SU-DHL-6 (cell line): Measurements from ENCODE around the gene LIMS4.
"Not testable (repeated sequence)": the region's sequence is repeated elsewhere in the genome, so short reads cannot be mapped to it uniquely, and the experiment has no call there.

Experiments
- H2AFZ ChIP-seq: fragments of 200-600 bp; sonication (generic); 2 replicates; pipeline ENCODE4 v1.6.1; 2014; ENCODE audit warnings: low read depth, mild to moderate bottlenecking, moderate library complexity, mixed read lengths, antibody characterized with exemption, low read length; ENCODE audit not compliant: severe bottlenecking
- H3F3A ChIP-seq: fragments of 200-600 bp; shearing (Covaris generic); 2 replicates; pipeline ENCODE4 v1.6.0; 2016; ENCODE audit warnings: antibody characterized with exemption, mild to moderate bottlenecking; ENCODE audit not compliant: insufficient read depth
- H3K27ac ChIP-seq: fragments of 200-600 bp; sonication (generic); 2 replicates; pipeline ENCODE4 v1.5.1; 2016; ENCODE audit warnings: low read depth, mild to moderate bottlenecking, low read length, moderate library complexity, mixed read lengths
- H3K27me3 ChIP-seq: fragments of 200-600 bp; sonication (generic), shearing (Covaris generic); 2 replicates; pipeline ENCODE4 v1.6.0; 2014; ENCODE audit warnings: mild to moderate bottlenecking, low read length
- H3K36me3 ChIP-seq: fragments of 200-600 bp; sonication (generic); 2 replicates; pipeline ENCODE4 v1.6.1; 2014; ENCODE audit warnings: mild to moderate bottlenecking, low read length, mixed read lengths
- H3K4me2 ChIP-seq: fragments of 300-600, 200-600 bp; shearing (Covaris generic), sonication (generic); 2 replicates; pipeline ENCODE4 v1.6.0; 2014; ENCODE audit warnings: low read length, low read depth, mild to moderate bottlenecking; ENCODE audit not compliant: poor library complexity, severe bottlenecking
- H3K4me3 ChIP-seq: fragments of 200-600 bp; sonication (generic); 2 replicates; pipeline ENCODE4 v1.5.1; 2014; ENCODE audit warnings: antibody characterized with exemption, low read length, mild to moderate bottlenecking, mixed read lengths; ENCODE audit not compliant: insufficient read depth, poor library complexity, severe bottlenecking
- H3K79me2 ChIP-seq: fragments of 200-600 bp; sonication (generic); 2 replicates; pipeline ENCODE4 v1.6.1; 2014; ENCODE audit warnings: mild to moderate bottlenecking, low read length, moderate library complexity; ENCODE audit not compliant: insufficient read depth
- H3K9ac ChIP-seq: fragments of 200-600 bp; sonication (generic); 2 replicates; pipeline ENCODE4 v1.7.0; 2014; ENCODE audit warnings: mild to moderate bottlenecking, low read length
- H3K9me2 ChIP-seq: fragments of 200-600 bp; sonication (generic); replicated peaks from 2 replicates; pipeline ENCODE4 v1.6.1; 2014; ENCODE audit warnings: low read length; ENCODE audit not compliant: insufficient read depth
- H3K9me3 ChIP-seq: fragments of 200-600 bp; sonication (generic); 2 replicates; pipeline ENCODE4 v1.6.1; 2014; ENCODE audit warnings: low read length, mixed read lengths; ENCODE audit not compliant: insufficient read depth
- H4K20me1 ChIP-seq: fragments of 200-600 bp; sonication (generic); 2 replicates; pipeline ENCODE4 v1.6.1; 2014; ENCODE audit warnings: low read depth, mild to moderate bottlenecking, antibody characterized with exemption, low read length, moderate library complexity, mixed read lengths

LIMS4 gene

DNA sequence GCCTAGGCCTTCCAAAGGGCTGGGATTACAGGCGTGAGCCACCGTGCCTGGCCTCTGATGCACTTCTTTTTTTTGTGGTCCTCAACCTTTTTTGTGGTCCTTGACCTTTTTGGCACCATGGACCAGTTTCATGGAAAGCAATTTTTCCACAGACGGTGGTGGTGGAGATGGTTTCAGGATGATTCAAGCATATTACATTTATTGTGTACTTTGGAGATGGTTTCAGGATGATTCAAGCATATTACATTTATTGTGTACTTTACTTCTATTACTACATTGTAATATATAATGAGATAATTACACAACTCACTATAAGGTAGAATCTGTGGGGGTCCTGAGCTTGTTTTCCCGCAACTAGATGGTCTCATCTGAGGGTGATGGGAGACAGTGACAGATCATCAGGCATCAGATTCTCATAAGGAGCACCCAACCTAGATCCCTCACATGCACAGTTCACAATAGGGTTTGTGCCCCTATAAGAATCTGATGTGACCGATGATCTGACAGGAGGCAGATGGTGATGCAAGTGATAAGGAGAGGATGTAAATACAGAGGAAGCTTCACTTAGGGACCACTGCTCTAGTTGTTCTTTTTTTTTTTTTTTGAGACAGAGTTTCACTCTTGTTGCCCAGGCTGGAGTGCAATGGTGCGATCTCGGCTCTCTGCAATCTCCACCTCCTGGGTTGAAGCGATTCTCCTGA is 29.2 kb downstream of the LIMS4 start:
- not testable (repeated sequence) for H3K36me3 ChIP-seq, H3K9me2 ChIP-seq, H4K20me1 ChIP-seq, H3K9me3 ChIP-seq, H3K27me3 ChIP-seq, H2AFZ ChIP-seq, H3K27ac ChIP-seq, H3K4me3 ChIP-seq, H3K9ac ChIP-seq, H3K4me2 ChIP-seq, H3K79me2 ChIP-seq, H3F3A ChIP-seq

- H3K4me2 ChIP-seq, H3K4me3 ChIP-seq, H3K79me2 ChIP-seq, H2AFZ ChIP-seq, H4K20me1 ChIP-seq, H3K9me3 ChIP-seq, H3K9me2 ChIP-seq, H3K9ac ChIP-seq, H3K27me3 ChIP-seq, H3K27ac ChIP-seq, H3K36me3 ChIP-seq, H3F3A ChIP-seq: not testable (repeated sequence)
Measured at GRCh38 chr2:110441905-110442304, 30.7 kb downstream of the LIMS4 start.

- not testable (repeated sequence) for H3K9ac ChIP-seq, H3K27me3 ChIP-seq, H4K20me1 ChIP-seq, H3K79me2 ChIP-seq, H3K9me3 ChIP-seq, H3K36me3 ChIP-seq, H3K4me3 ChIP-seq, H3K9me2 ChIP-seq, H3F3A ChIP-seq, H3K4me2 ChIP-seq, H2AFZ ChIP-seq, H3K27ac ChIP-seq
Measured at GRCh38 chr2:110434565-110434964, 38.1 kb downstream of the LIMS4 start.

GRCh38 chr2:110425725-110426124 is 46.9 kb downstream of the LIMS4 start:
- not testable (repeated sequence) for H3K27me3 ChIP-seq, H3F3A ChIP-seq, H2AFZ ChIP-seq, H3K36me3 ChIP-seq, H3K27ac ChIP-seq, H3K4me3 ChIP-seq, H4K20me1 ChIP-seq, H3K79me2 ChIP-seq, H3K9me3 ChIP-seq, H3K9ac ChIP-seq, H3K4me2 ChIP-seq, H3K9me2 ChIP-seq

GRCh38 chr2:110424421-110424820 is 48.2 kb downstream of the LIMS4 start:
- H3K9me3 ChIP-seq, H3F3A ChIP-seq, H3K27ac ChIP-seq, H2AFZ ChIP-seq, H3K79me2 ChIP-seq, H3K27me3 ChIP-seq, H3K9ac ChIP-seq, H4K20me1 ChIP-seq, H3K9me2 ChIP-seq, H3K4me3 ChIP-seq, H3K4me2 ChIP-seq, H3K36me3 ChIP-seq: not testable (repeated sequence)

- H2AFZ ChIP-seq, H3F3A ChIP-seq, H3K9ac ChIP-seq, H4K20me1 ChIP-seq, H3K27me3 ChIP-seq, H3K4me3 ChIP-seq, H3K9me2 ChIP-seq, H3K9me3 ChIP-seq, H3K27ac ChIP-seq, H3K79me2 ChIP-seq, H3K36me3 ChIP-seq, H3K4me2 ChIP-seq: not testable (repeated sequence)
Measured at GRCh38 chr2:110423574-110423962, 49.0 kb downstream of the LIMS4 start.

GRCh38 chr2:110422852-110423573 is 49.6 kb downstream of the LIMS4 start:
- not testable (repeated sequence) for H3K9ac ChIP-seq, H3K79me2 ChIP-seq, H3K9me2 ChIP-seq, H3F3A ChIP-seq, H2AFZ ChIP-seq, H3K27ac ChIP-seq, H3K36me3 ChIP-seq, H3K4me3 ChIP-seq, H3K4me2 ChIP-seq, H3K27me3 ChIP-seq, H4K20me1 ChIP-seq, H3K9me3 ChIP-seq

DNA sequence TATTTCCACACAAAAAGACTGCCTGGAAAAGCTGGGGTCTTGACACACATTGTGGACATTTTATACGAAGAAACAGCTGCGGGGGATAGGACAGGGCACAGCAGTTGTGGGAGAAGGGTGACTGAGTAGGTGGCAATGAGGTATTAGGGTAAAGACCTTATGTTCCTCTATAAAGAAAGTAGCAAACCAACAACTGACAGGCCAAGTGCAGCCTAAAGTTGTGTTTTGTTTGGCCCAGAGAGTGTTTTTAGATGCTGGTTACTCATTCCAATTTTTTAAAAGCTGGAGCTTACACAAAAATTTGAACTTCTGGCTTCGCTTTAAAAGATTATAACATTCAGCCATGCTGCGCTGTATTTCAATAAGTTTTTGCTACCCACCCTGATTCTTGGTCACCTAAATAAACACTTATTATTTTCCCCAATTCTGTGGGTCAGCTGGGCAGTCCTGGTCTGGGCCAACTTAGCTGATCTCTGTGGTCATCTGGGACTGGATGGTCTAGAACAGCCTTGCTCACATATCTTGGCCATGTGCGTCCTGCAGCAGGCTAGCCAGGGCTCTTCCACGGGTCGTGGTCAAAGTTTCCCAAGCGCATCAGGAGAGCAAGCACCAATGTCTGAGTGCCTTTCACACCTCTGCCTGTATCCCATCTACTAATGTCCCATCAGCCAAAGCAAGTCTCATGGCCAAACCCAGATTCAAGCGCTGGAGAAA is 51.8 kb downstream of the LIMS4 start:
- H3K9me3 ChIP-seq, H3K9me2 ChIP-seq: not testable (repeated sequence)

More for the DNA sequence above, 51.8 kb downstream of the LIMS4 start:
- H2AFZ ChIP-seq, H3K4me3 ChIP-seq, H3F3A ChIP-seq, H3K27ac ChIP-seq, H4K20me1 ChIP-seq, H3K9ac ChIP-seq, H3K27me3 ChIP-seq, H3K36me3 ChIP-seq, H3K79me2 ChIP-seq, H3K4me2 ChIP-seq: not testable (repeated sequence)
